WTC11 (cell line): Measurements from ENCODE around the gene LGALSL. TPM values are rescaled to one million over a fixed set of nuclear protein-coding genes. Genes with fewer than 3 reads are reported as not detected.
"Not testable (repeated sequence)": the region's sequence is repeated elsewhere in the genome, so short reads cannot be mapped to it uniquely, and the experiment has no call there.

Experiments
- ATAC-seq: fragments of 200-7000 bp; cut with Tn5 transposase; 2 replicates; pipeline ENCODE4 v1.10.0; 2021; ENCODE audit warnings: mild to moderate bottlenecking, moderate library complexity
- CTCF ChIA-PET: fragments of 300-600 bp; sonication (Branson Sonifier 250); formaldehyde crosslinking; loops from one replicate; lab custom pipeline; 2021; ENCODE audit warnings: antibody characterized with exemption; lab: Charles Lee
- POLR2A ChIA-PET: fragments of 350-600 bp; sonication (Branson Sonifier 250); formaldehyde crosslinking; loops from one replicate; lab custom pipeline; 2021; ENCODE audit warnings: antibody characterized with exemption; lab: Charles Lee
- DNase-seq: peaks from one replicate; pipeline ENCODE4 v3.0.0; 2021; ENCODE audit warnings: low spot score
- H3K27ac Mint-ChIP-seq: 2 replicates; pipeline ENCODE4 v1.8.0; 2021; ENCODE audit warnings: mixed read lengths
- H3K27me3 Mint-ChIP-seq: 2 replicates; pipeline ENCODE4 v1.8.0; 2021; ENCODE audit warnings: low read depth, mild to moderate bottlenecking, moderate library complexity, mixed read lengths
- H3K36me3 Mint-ChIP-seq: 2 replicates; pipeline ENCODE4 v1.8.0; 2021; ENCODE audit warnings: mixed read lengths
- H3K4me1 Mint-ChIP-seq: 2 replicates; pipeline ENCODE4 v1.8.0; 2022; ENCODE audit warnings: mixed read lengths
- H3K4me3 Mint-ChIP-seq: 2 replicates; pipeline ENCODE4 v1.8.0; 2021; ENCODE audit warnings: mild to moderate bottlenecking, moderate library complexity, mixed read lengths
- H3K9me3 Mint-ChIP-seq: 2 replicates; pipeline ENCODE4 v1.8.0; 2021; ENCODE audit warnings: mixed read lengths
- AR ChIP-seq: fragments of 250-450 bp; sonication (Bioruptor Pico); IDR thresholded peaks from 2 replicates; pipeline ENCODE4 v1.9.0; 2021; ENCODE audit warnings: mild to moderate bottlenecking
- CREB1 ChIP-seq: sonication (generic); formaldehyde crosslinking; IDR thresholded peaks from 2 replicates; pipeline ENCODE4 v1.8.0; 2023; ENCODE audit warnings: mild to moderate bottlenecking, missing genetic modification reagents
- E2F4 ChIP-seq: sonication (generic); formaldehyde crosslinking; IDR thresholded peaks from 2 replicates; pipeline ENCODE4 v1.8.1; 2022; ENCODE audit warnings: low read depth, mild to moderate bottlenecking, moderate library complexity, missing genetic modification reagents, borderline replicate concordance
- ELF4 ChIP-seq: sonication (generic); formaldehyde crosslinking; IDR thresholded peaks from 2 replicates; pipeline ENCODE4 v1.8.1; 2022; ENCODE audit warnings: low read depth, mild to moderate bottlenecking, moderate library complexity, missing genetic modification reagents
- ESRRA ChIP-seq: sonication (generic); formaldehyde crosslinking; IDR thresholded peaks from 2 replicates; pipeline ENCODE4 v1.8.1; 2022; ENCODE audit warnings: mild to moderate bottlenecking, missing genetic modification reagents, borderline replicate concordance
- GABPB1 ChIP-seq: sonication (generic); formaldehyde crosslinking; IDR thresholded peaks from 2 replicates; pipeline ENCODE4 v1.8.1; 2023; ENCODE audit warnings: mild to moderate bottlenecking, missing genetic modification reagents
- GTF2I ChIP-seq: fragments of 250-450 bp; sonication (Bioruptor Pico); conservative IDR thresholded peaks from 2 replicates; pipeline ENCODE4 v1.4.0; 2021; ENCODE audit warnings: mild to moderate bottlenecking
- NR2C2 ChIP-seq: sonication (generic); formaldehyde crosslinking; IDR thresholded peaks from 2 replicates; pipeline ENCODE4 v1.8.0; 2022; ENCODE audit warnings: mild to moderate bottlenecking, missing genetic modification reagents
- SMAD4 ChIP-seq: sonication (generic); formaldehyde crosslinking; IDR thresholded peaks from 2 replicates; pipeline ENCODE4 v1.8.0; 2022; ENCODE audit warnings: mild to moderate bottlenecking, missing genetic modification reagents
- SOX15 ChIP-seq: fragments of 250-450 bp; sonication (Bioruptor Pico); IDR thresholded peaks from 2 replicates; pipeline ENCODE4 v1.9.0; 2021; ENCODE audit warnings: mild to moderate bottlenecking
- SP1 ChIP-seq: sonication (generic); formaldehyde crosslinking; conservative IDR thresholded peaks from 2 replicates; pipeline ENCODE4 v1.8.1; 2022; ENCODE audit warnings: missing genetic modification reagents
- TEAD1 ChIP-seq: sonication (generic); formaldehyde crosslinking; IDR thresholded peaks from 2 replicates; pipeline ENCODE4 v1.8.0; 2022; ENCODE audit warnings: mild to moderate bottlenecking, missing genetic modification reagents
- ZBTB21 ChIP-seq: sonication (generic); formaldehyde crosslinking; IDR thresholded peaks from 2 replicates; pipeline ENCODE4 v1.8.1; 2023; ENCODE audit warnings: mild to moderate bottlenecking, missing genetic modification reagents, borderline replicate concordance
- ZMAT4 ChIP-seq: fragments of 250-450 bp; sonication (Bioruptor Pico); IDR thresholded peaks from 2 replicates; pipeline ENCODE4 v1.9.0; 2021; ENCODE audit warnings: mild to moderate bottlenecking
- ZNF263 ChIP-seq: sonication (generic); formaldehyde crosslinking; IDR thresholded peaks from 2 replicates; pipeline ENCODE4 v1.8.1; 2022; ENCODE audit warnings: low read depth, mild to moderate bottlenecking, moderate library complexity, missing genetic modification reagents
- ZNF532 ChIP-seq: fragments of 250-450 bp; sonication (Bioruptor Pico); IDR thresholded peaks from 2 replicates; pipeline ENCODE4 v1.9.0; 2021; ENCODE audit warnings: mild to moderate bottlenecking, borderline replicate concordance
- total RNA-seq: library from RNA; stranded (reverse); gene quantifications from 3 replicates; pipeline ENCODE4 v1.2.3, GENCODE V29; 2021

The LGALSL gene
- total RNA-seq, 1 experiment from 2014 or later, result 21.0 TPM

GRCh38 chr2:64440843-64441242 lies 13.1 kb upstream of the LGALSL start (continued):
- TF ChIP-seq NR2C2 (no peak), ESRRA (CRISPR knock-in tag) (no peak), SMAD4 (no peak), ZBTB21 (CRISPR knock-in tag) (no peak)

GRCh38 chr2:64442277-64442676 lies 11.7 kb upstream of the LGALSL start:
- Mint-ChIP-seq H3K36me3 (no peaks in the 10 kb centered on the region), H3K9me3 (no peaks in the 10 kb centered on the region), H3K4me1 (peaks cover 20% of the 10 kb centered on the region), H3K4me3 (no peak overlapping the region)
- DNase-seq (no peak), ATAC-seq (no peak)
- CTCF ChIA-PET, result interaction anchor here (1.0 to 1.8 kb wide), 3 partner anchors 46 to 111 kb away, joined by 3 to 12 read pairs (median 4); no protein-coding TSS in a partner anchor
- POLR2A ChIA-PET, result no interaction called here
- TF ChIP-seq GABPB1 (CRISPR knock-in tag), result no peak
- TF ChIP-seq SP1 (CRISPR knock-in tag), result no peak
- TF ChIP-seq, all 79 proteins: peak for 0
- H3K27ac Mint-ChIP-seq, result peak overlapping the region; percentile 20; the same call in 1 of the 2 replicates
- H3K27me3 Mint-ChIP-seq, result no peaks in the 10 kb centered on the region

- CTCF ChIA-PET, result interaction anchor here (1.0 to 1.8 kb wide), 3 partner anchors 45 to 112 kb away, joined by 3 to 12 read pairs (median 4); no protein-coding TSS in a partner anchor
- POLR2A ChIA-PET, result interaction anchor here (0.6 kb wide), 1 partner anchor 341 kb away, joined by 3 read pairs; no protein-coding TSS in a partner anchor
Observed at GRCh38 chr2:64442801-64443429, 11.0 kb upstream of the LGALSL start.

GRCh38 chr2:64445970-64446369 lies 8.0 kb upstream of the LGALSL start:
- DNase-seq, H3K36me3 Mint-ChIP-seq, ATAC-seq, H3K4me3 Mint-ChIP-seq, H3K9me3 Mint-ChIP-seq, H3K27me3 Mint-ChIP-seq, CTCF ChIA-PET, H3K27ac Mint-ChIP-seq: not testable (repeated sequence)
- H3K4me1 Mint-ChIP-seq, result peaks cover 32% of the 10 kb centered on the region
- POLR2A ChIA-PET, result interaction anchor here (0.7 kb wide), 1 partner anchor 23 kb away, joined by 5 read pairs; no protein-coding TSS in a partner anchor

More at GRCh38 chr2:64442801-64443429, 11.0 kb upstream of the LGALSL start:
- DNase-seq (peak; percentile 26), ATAC-seq (peak; percentile 94)
- H3K9me3 Mint-ChIP-seq, result no peaks in the 10 kb centered on the region
- TF ChIP-seq ZNF263 (CRISPR knock-in tag) (no peak), GTF2I (CRISPR knock-in tag) (peak; percentile 66; the same call in 1 of the 2 replicates)
- H3K4me1 Mint-ChIP-seq, result peaks cover 20% of the 10 kb centered on the region
- H3K36me3 Mint-ChIP-seq, result no peaks in the 10 kb centered on the region
- H3K4me3 Mint-ChIP-seq, result no peak overlapping the region
- H3K27me3 Mint-ChIP-seq, result no peaks in the 10 kb centered on the region
- no peak overlapping the region for H3K27ac Mint-ChIP-seq

GRCh38 chr2:64447317-64448040 lies 6.5 kb upstream of the LGALSL start:
- no peaks in the 10 kb centered on the region for H3K27me3 Mint-ChIP-seq
- POLR2A ChIA-PET, result no interaction called here
- no peak for ATAC-seq
- no peaks in the 10 kb centered on the region for H3K36me3 Mint-ChIP-seq
- peaks cover 39% of the 10 kb centered on the region for H3K4me1 Mint-ChIP-seq
- no peak for DNase-seq
- CTCF ChIA-PET, result interaction anchor here (1.4 kb wide), 1 partner anchor 117 kb away, joined by 4 read pairs; no protein-coding TSS in a partner anchor
- H3K4me3 Mint-ChIP-seq, result no peak overlapping the region
- H3K9me3 Mint-ChIP-seq, result no peaks in the 10 kb centered on the region
- H3K27ac Mint-ChIP-seq, result no peak overlapping the region
- TF ChIP-seq ZMAT4 (CRISPR knock-in tag) (no peak), AR (CRISPR knock-in tag) (no peak), CREB1 (CRISPR knock-in tag) (no peak), ZNF532 (CRISPR knock-in tag) (no peak), E2F4 (no peak), SOX15 (CRISPR knock-in tag) (no peak), ELF4 (no peak), TEAD1 (CRISPR knock-in tag) (no peak)
